RWPE2 (cell line): ENCODE data around the gene EP300.
A peak's percentile ranks its signal among the peaks of the same experiment; 100 is the strongest.
"Not testable (repeated sequence)": the region's sequence is repeated elsewhere in the genome, so short reads cannot be mapped to it uniquely, and the experiment has no call there.

Experiments
- ATAC-seq: fragments of 200-7000 bp; cut with Tn5 transposase; 3 replicates; pipeline ENCODE4 v1.9.1; 2021; ENCODE audit warnings: low read depth
- DNase-seq: peaks from one replicate; pipeline ENCODE4 v3.0.0-alpha.2; 2020; ENCODE audit warnings: low spot score
- H3K27ac ChIP-seq: fragments of 450-650 bp; 2 replicates; pipeline ENCODE4 v1.5.1; 2017; ENCODE audit warnings: mild to moderate bottlenecking; ENCODE audit not compliant: poor library complexity, severe bottlenecking
- H3K27me3 ChIP-seq: fragments of 250-450 bp; sonication (Bioruptor Pico); 2 replicates; pipeline ENCODE4 v1.5.1; 2021; ENCODE audit warnings: mild to moderate bottlenecking, moderate library complexity; ENCODE audit not compliant: insufficient read depth, poor library complexity, severe bottlenecking
- H3K36me3 ChIP-seq: fragments of 250-450 bp; sonication (Bioruptor Pico); 2 replicates; pipeline ENCODE4 v1.5.1; 2020; ENCODE audit warnings: low read depth, mild to moderate bottlenecking, moderate library complexity
- H3K4me1 ChIP-seq: fragments of 250-450 bp; sonication (Bioruptor Pico); 2 replicates; pipeline ENCODE4 v1.5.1; 2021; ENCODE audit warnings: mild to moderate bottlenecking, moderate library complexity; ENCODE audit not compliant: insufficient read depth, poor library complexity, severe bottlenecking
- H3K4me3 ChIP-seq: fragments of 250-450 bp; sonication (Bioruptor Pico); 2 replicates; pipeline ENCODE4 v1.5.1; 2021; ENCODE audit warnings: mild to moderate bottlenecking, moderate library complexity; ENCODE audit not compliant: severe bottlenecking
- H3K9me3 ChIP-seq: fragments of 250-450 bp; sonication (Bioruptor Pico); 2 replicates; pipeline ENCODE4 v1.5.1; 2021; ENCODE audit warnings: mild to moderate bottlenecking, moderate library complexity; ENCODE audit not compliant: severe bottlenecking
- TF ChIP-seq, protein P1 (sequence below): fragments of 450-650 bp; IDR thresholded peaks from one replicate; pipeline ENCODE4 v1.5.1; 2017; ENCODE audit warnings: mild to moderate bottlenecking, moderate library complexity; ENCODE audit not compliant: poor library complexity, severe bottlenecking

Gene EP300

DNA sequence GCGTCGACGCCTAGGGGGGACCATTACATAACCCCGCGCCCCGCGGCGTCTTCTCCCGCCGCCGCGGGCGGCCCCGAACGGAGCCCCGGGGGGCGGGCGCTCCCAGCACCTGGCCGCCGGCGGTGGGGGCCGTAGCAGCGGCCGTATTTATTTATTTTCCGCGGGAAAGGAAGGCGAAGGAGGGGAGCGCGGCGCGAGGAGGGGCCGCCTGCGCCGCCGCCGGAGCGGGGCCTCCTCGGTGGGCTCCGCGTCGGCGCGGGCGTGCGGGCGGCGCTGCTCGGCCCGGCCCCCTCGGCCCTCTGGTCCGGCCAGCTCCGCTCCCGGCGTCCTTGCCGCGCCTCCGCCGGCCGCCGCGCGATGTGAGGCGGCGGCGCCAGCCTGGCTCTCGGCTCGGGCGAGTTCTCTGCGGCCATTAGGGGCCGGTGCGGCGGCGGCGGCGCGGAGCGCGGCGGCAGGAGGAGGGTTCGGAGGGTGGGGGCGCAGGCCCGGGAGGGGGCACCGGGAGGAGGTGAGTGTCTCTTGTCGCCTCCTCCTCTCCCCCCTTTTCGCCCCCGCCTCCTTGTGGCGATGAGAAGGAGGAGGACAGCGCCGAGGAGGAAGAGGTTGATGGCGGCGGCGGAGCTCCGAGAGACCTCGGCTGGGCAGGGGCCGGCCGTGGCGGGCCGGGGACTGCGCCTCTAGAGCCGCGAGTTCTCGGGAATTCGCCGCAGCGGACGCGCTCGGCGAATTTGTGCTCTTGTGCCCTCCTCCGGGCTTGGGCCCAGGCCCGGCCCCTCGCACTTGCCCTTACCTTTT, at the start of gene EP300:
Gene EP300 (plus strand): TSS at position 570 of the 795 bp plus-strand sequence. CDS start 413 bp downstream, outside the sequence.
- TF ChIP-seq, protein P1, sequence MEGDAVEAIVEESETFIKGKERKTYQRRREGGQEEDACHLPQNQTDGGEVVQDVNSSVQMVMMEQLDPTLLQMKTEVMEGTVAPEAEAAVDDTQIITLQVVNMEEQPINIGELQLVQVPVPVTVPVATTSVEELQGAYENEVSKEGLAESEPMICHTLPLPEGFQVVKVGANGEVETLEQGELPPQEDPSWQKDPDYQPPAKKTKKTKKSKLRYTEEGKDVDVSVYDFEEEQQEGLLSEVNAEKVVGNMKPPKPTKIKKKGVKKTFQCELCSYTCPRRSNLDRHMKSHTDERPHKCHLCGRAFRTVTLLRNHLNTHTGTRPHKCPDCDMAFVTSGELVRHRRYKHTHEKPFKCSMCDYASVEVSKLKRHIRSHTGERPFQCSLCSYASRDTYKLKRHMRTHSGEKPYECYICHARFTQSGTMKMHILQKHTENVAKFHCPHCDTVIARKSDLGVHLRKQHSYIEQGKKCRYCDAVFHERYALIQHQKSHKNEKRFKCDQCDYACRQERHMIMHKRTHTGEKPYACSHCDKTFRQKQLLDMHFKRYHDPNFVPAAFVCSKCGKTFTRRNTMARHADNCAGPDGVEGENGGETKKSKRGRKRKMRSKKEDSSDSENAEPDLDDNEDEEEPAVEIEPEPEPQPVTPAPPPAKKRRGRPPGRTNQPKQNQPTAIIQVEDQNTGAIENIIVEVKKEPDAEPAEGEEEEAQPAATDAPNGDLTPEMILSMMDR, result peak; percentile 27
- peaks cover 23% of the 10 kb centered on the region; the same call in 1 of the 2 replicates for H3K36me3 ChIP-seq
- DNase-seq (peak; percentile 80), ATAC-seq (peak; percentile 15)
- H3K4me1 ChIP-seq, result peaks cover 10% of the 10 kb centered on the region
- H3K27me3 ChIP-seq, result no peaks in the 10 kb centered on the region
- peak within 1 kb of the TSS; percentile 95 for H3K27ac ChIP-seq
- peak within 1 kb of the TSS; percentile 76 for H3K4me3 ChIP-seq
- no peaks in the 10 kb centered on the region for H3K9me3 ChIP-seq

- Histone ChIP-seq H3K4me1 (no peaks in the 10 kb centered on the region), H3K27ac (no peak overlapping the region), H3K27me3 (no peaks in the 10 kb centered on the region), H3K36me3 (no peaks in the 10 kb centered on the region), H3K9me3 (no peaks in the 10 kb centered on the region), H3K4me3 (no peak overlapping the region)
- DNase-seq (no peak), ATAC-seq (no peak)
- TF ChIP-seq, protein P1, result no peak
Observed at GRCh38 chr22:41043722-41044121, 48.7 kb upstream of the EP300 start.

- H3K27me3 ChIP-seq, H3K9me3 ChIP-seq, DNase-seq, H3K4me1 ChIP-seq, ATAC-seq, H3K36me3 ChIP-seq, H3K4me3 ChIP-seq, H3K27ac ChIP-seq: not testable (repeated sequence)
Observed at GRCh38 chr22:41045575-41045974, 46.8 kb upstream of the EP300 start.

DNA sequence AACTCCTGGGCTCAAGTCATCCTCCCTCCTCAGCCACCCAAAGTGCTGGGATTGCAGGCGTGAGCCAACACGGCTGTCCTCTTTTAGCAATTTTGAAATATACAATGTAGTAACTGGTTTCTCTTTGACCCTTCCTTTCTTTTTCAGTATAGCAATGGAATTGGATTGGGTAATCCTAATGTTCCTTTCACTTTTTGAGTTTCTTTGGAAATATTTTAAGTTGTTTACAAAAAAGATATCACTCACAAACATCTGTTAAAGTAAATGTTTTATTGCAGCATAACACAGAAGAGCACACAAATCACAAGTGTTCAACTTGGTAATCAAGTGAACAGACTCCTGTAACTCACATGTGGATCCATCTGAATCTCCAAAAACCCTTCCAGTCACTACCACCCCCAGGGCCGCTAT, 44.6 kb upstream of the EP300 start:
- Histone ChIP-seq H3K36me3 (no peaks in the 10 kb centered on the region), H3K27ac (no peak overlapping the region), H3K4me1 (no peaks in the 10 kb centered on the region), H3K9me3 (no peaks in the 10 kb centered on the region), H3K4me3 (no peak overlapping the region), H3K27me3 (no peaks in the 10 kb centered on the region)
- TF ChIP-seq, protein P1, result no peak
- ATAC-seq, result no peak
- DNase-seq, result no peak

DNA sequence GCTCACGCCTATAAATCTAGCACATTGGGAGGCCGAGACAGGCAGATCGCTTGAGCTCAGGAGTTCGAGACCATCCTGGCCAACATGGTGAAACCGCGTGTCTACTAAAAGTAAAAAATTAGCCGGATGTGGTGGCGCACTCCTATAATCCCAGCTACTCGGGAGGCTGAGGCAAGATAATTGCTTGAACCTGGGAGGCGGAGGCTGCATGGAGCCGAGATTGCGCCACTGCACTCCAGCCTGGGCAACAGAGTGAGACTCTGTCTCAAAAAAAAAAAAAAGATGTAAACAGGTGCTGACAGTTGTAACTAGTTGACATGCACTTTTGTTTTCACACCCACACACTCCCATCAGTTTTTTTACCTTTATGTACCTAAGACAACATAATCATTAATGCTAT, 44.0 kb upstream of the EP300 start:
- not testable (repeated sequence) for ATAC-seq, H3K4me1 ChIP-seq, H3K9me3 ChIP-seq, H3K27me3 ChIP-seq, H3K27ac ChIP-seq, H3K4me3 ChIP-seq, DNase-seq, H3K36me3 ChIP-seq
